GM18907 (cell line): ENCODE measurements around the gene KIAA1217.

Experiments
- ATAC-seq: cut with Tn5 transposase; IDR thresholded peaks from one replicate; pipeline ENCODE4 v1.9.1; 2021; ENCODE audit warnings: mild to moderate bottlenecking, moderate library complexity; ENCODE audit not compliant: unreplicated experiment

Gene KIAA1217

GRCh38 chr10:24242562-24242961, 33.6 kb downstream of the KIAA1217 start:
- no peak for ATAC-seq

DNA sequence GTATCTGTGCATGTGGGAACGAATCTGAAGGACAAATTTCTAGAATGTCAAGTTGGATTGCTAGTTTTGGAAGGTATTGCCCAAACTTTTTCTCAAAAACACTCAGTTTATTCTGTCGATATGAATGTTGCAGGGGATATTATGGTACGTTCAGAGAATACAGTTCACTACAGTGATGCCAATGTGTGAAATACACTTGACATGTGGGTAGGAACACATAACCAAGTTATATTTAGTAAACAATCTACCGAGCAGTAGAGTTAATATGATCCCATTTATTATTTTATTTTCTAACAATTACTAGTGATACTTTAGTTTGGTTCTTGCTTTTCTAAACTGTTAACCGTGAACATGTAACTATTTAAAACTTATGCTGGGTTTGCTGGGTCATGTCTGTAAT, 37.4 kb downstream of the KIAA1217 start:
- ATAC-seq, result no peak

- ATAC-seq, result no peak
Observed at GRCh38 chr10:24247841-24248240, 38.9 kb downstream of the KIAA1217 start.

- no peak for ATAC-seq
Observed at GRCh38 chr10:24249829-24250415, 41.0 kb downstream of the KIAA1217 start.

GRCh38 chr10:24251547-24251946, 42.6 kb downstream of the KIAA1217 start:
- ATAC-seq, result no peak

DNA sequence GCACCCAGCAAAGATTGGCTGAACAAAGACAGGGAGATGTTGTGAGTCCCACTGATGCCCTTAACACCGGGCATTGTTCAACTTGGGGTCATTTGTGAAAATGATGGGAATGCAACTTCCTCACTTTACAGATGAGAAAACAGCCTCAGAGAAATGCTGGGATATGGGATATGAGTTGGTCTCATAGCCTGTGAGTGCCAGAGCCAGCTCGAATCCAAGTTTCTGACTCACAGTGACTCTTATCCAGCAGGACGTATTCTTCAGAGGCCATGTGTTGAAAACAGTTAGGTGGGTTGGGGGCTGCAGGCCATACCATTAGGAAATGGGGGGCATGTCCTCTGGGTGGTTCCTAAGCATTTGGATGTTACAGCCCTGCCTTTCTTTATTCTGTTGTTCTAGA, 45.2 kb downstream of the KIAA1217 start:
- no peak for ATAC-seq

DNA sequence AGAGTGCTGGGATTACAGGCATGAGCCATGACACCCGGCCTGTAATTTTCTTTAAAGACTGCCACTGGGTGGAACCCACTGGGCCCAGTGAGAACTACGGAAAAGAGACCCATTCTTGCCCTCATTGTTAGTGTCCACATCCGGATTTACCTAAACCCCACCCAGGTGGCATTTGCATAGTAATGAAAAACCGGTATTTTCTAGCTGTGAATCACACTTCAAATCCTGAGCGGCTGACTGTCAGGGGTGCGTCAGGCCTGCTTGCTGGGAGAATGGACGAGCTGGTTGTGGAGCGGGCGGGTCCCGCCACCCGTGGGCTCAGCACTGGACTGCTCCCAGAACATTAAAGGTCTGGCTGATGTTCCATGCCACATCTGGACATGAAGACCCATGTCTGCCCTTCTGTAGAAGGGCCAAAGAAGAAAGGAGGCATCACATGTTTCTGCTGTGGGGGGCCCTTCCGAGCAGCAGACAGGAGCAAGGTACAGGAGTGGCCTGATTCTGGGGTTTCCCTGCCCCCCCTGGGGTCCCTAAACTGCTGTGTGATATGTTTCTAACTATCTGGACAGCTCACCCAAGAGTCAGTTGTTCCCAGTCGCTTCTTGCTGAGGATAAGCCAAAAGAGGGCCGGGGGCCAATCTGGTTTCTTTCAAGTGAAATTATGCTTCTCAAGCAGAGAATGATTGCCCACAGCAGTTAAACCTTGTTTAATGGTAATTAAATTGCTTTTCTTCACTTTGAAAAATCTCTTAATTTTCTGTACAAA, 46.4 kb downstream of the KIAA1217 start:
- no peak for ATAC-seq

- no peak for ATAC-seq
Observed at GRCh38 chr10:24255881-24256311, 47.0 kb downstream of the KIAA1217 start.

DNA sequence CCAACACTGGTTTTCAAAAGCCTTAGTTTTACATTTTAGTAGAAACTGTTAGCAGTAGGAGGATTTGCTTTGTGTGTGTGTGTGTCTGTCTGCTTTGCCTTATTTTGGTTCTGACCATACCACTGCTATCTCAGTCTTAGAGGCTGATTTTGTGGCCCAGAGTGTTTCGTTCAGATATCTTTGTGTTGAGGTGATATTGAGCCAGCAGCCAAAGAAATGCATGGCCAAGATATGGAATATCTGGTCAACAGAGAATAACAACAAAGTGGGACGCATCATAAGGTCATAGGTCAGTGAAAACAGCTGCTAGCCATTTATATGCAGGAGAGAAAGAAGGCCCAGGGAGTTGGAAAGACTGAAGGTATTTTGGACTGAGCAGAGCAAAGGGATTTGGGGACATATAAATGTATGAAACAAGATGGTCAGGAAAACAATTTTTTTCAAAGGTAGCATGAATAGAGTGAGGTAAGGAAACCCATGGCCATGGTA, 47.7 kb downstream of the KIAA1217 start:
- no peak for ATAC-seq

GRCh38 chr10:24257588-24257987, 48.6 kb downstream of the KIAA1217 start:
- no peak for ATAC-seq

GRCh38 chr10:24259365-24260130, 50.6 kb downstream of the KIAA1217 start:
- ATAC-seq, result no peak

- no peak for ATAC-seq
Observed at GRCh38 chr10:24261627-24262026, 52.7 kb downstream of the KIAA1217 start.

GRCh38 chr10:24262929-24263590, 54.1 kb downstream of the KIAA1217 start:
- ATAC-seq, result no peak

DNA sequence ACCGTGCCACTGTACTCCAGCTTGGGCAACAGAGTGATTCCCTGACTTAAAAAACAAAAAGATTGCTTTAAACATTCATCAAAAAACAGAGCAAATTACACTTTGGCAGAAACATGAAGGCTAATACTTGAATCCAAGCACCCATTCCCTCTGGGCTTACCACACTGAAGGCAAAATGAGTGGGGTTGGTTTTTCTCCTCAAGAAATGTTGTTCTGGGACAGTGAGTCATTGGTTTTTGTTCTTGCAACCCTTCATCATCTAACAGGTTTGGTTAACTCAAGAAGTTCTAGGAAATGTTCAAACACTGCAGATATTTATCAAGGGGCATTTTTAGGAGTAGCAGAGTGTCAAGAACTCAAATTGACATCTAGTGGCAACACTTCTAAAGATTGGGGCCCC, 60.5 kb downstream of the KIAA1217 start:
- ATAC-seq, result no peak

DNA sequence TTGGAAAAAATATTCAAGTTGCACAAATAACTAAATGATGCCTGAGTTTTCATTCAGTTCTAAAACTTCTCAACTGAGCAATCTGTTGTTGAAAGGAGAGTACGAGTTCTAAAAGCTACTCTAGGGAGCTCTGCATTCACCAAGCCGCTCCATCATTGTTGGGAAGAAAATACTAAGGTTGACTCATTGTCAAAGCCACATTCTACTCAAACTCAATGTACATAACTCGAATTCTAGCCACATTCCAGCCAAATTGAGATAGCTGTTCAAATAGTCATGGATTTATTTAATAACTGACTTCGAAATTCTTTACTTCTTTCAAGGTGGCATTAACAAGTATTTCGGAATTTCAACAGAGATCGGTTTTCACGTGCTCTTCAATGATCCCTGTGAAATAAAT, 63.4 kb downstream of the KIAA1217 start:
- no peak for ATAC-seq

GRCh38 chr10:24277277-24277676, 68.3 kb downstream of the KIAA1217 start:
- no peak for ATAC-seq

GRCh38 chr10:24277771-24278170, 68.8 kb downstream of the KIAA1217 start:
- no peak for ATAC-seq

GRCh38 chr10:24278176-24278889, 69.4 kb downstream of the KIAA1217 start:
- ATAC-seq, result no peak

GRCh38 chr10:24279166-24279565, 70.2 kb downstream of the KIAA1217 start:
- ATAC-seq, result no peak

- no peak for ATAC-seq
Observed at GRCh38 chr10:24287559-24288195, 78.7 kb downstream of the KIAA1217 start.
